ENCODE data around the gene STRIT1. TPM values are rescaled to one million over a fixed set of nuclear protein-coding genes. Genes with fewer than 3 reads are reported as not detected.

STRIT1 gene
- total RNA-seq, 1 experiment from 2014 or later, result not detected

GRCh38 chr3:155242342-155242741 lies 51.1 kb downstream of the STRIT1 start:
- H3K36me3 ChIP-seq (ENCODE audit: control insufficient read depth, insufficient read depth, low read length), result no peaks in the 10 kb centered on the region
- DNase-seq (ENCODE audit: low read depth, low spot score) (no peak), ATAC-seq (no peak)
- TF ChIP-seq SIN3A (IDR thresholded peaks at IDR 0.05; ENCODE audit: borderline replicate concordance, insufficient read depth, low read depth, low read length), result no peak
- no peak for TF ChIP-seq REST (IDR thresholded peaks at IDR 0.05; ENCODE audit: insufficient read depth in 1 of 2, low read depth in 2 of 2, low read length in 1 of 2)
- TF ChIP-seq CTCF (IDR thresholded peaks at IDR 0.05), result no peak
- TF ChIP-seq TCF7L2 (IDR thresholded peaks at IDR 0.05; ENCODE audit: low read depth, low read length), result no peak
- no peak for TF ChIP-seq POLR2AphosphoS5 (IDR thresholded peaks at IDR 0.05; ENCODE audit: low read depth, low read length)
- H3K9me3 ChIP-seq (ENCODE audit: control insufficient read depth, insufficient read depth, low read depth, low read length), result no peaks in the 10 kb centered on the region
- in situ Hi-C loops (cut with HindIII; ENCODE audit: low pct_unique_long_range_greater_than_20kb, low sequenced_read_pairs) (no loop called here), intact Hi-C loops (cut with micrococcal nuclease; ENCODE audit: unreplicated experiment) (no loop called here)
- H3K27me3 ChIP-seq (ENCODE audit: control insufficient read depth, insufficient read depth, low read length), result no peaks in the 10 kb centered on the region
- H3K4me3 ChIP-seq (ENCODE audit: low read depth in 2 of 2, low read length in 2 of 2), result no peak overlapping the region
- H3K4me1 ChIP-seq (ENCODE audit: control insufficient read depth, insufficient read depth, low read length), result no peaks in the 10 kb centered on the region
- H3K27ac ChIP-seq (ENCODE audit: low read length), result no peak overlapping the region
- ChIA-PET POLR2A (no interaction called here), CTCF (no interaction called here)
- BruUV-seq (replicated peaks), result no TSS peak

GRCh38 chr3:155241579-155241978 lies 51.9 kb downstream of the STRIT1 start:
- POLR2A ChIA-PET, result no interaction called here

More at GRCh38 chr3:155241579-155241978, 51.9 kb downstream of the STRIT1 start:
- CTCF ChIA-PET, result no interaction called here
- Histone ChIP-seq H3K27me3 (ENCODE audit: control insufficient read depth, insufficient read depth, low read length) (no peaks in the 10 kb centered on the region), H3K4me1 (ENCODE audit: control insufficient read depth, insufficient read depth, low read length) (no peaks in the 10 kb centered on the region), H3K9me3 (ENCODE audit: control insufficient read depth, insufficient read depth, low read depth, low read length) (no peaks in the 10 kb centered on the region), H3K27ac (ENCODE audit: low read length) (no peak overlapping the region), H3K36me3 (ENCODE audit: control insufficient read depth, insufficient read depth, low read length) (no peaks in the 10 kb centered on the region), H3K4me3 (ENCODE audit: low read depth in 2 of 2, low read length in 2 of 2) (no peak overlapping the region)
- no TSS peak for BruUV-seq (replicated peaks)
- in situ Hi-C loops (cut with HindIII; ENCODE audit: low pct_unique_long_range_greater_than_20kb, low sequenced_read_pairs) (no loop called here), intact Hi-C loops (cut with micrococcal nuclease; ENCODE audit: unreplicated experiment) (no loop called here)
- DNase-seq (ENCODE audit: low read depth, low spot score), result no peak
- TF ChIP-seq TCF7L2 (IDR thresholded peaks at IDR 0.05; ENCODE audit: low read depth, low read length) (no peak), POLR2AphosphoS5 (IDR thresholded peaks at IDR 0.05; ENCODE audit: low read depth, low read length) (no peak), REST (IDR thresholded peaks at IDR 0.05; ENCODE audit: insufficient read depth in 1 of 2, low read depth in 2 of 2, low read length in 1 of 2) (no peak), CTCF (IDR thresholded peaks at IDR 0.05) (no peak)
- ATAC-seq, result no peak

Other genes with a start within 250 kb of the STRIT1 start
- gene MME, start 213.4 kb downstream of the STRIT1 start, total RNA-seq (2021; ENCODE audit: unreplicated experiment), result 1.6 TPM

Measured in Panc1 (cell line).